A172 (cell line): ENCODE measurements around the gene ENOX1. TPM values are rescaled to one million over a fixed set of nuclear protein-coding genes. Genes with fewer than 3 reads are reported as not detected.

Source experiments
- total RNA-seq: library from RNA; depleted of rRNA; stranded (reverse); fragments of >200 nt; shearing (Covaris generic); gene quantifications from 2 replicates; pipeline ENCODE4 v1.2.3, GENCODE V29; 2014; rRNA removed

ENOX1 gene
- total RNA-seq, 1 experiment from 2014 or later: not detected

Other genes with a start within 250 kb of the ENOX1 start
- gene CCDC122, start 92.8 kb upstream of the ENOX1 start, total RNA-seq: 8.1 and 8.6 TPM in 2 replicates
- gene LACC1, start 92.9 kb upstream of the ENOX1 start, total RNA-seq: 3.1 and 7.9 TPM in 2 replicates